OCI-LY1 (cell line): Measurements from ENCODE around the gene GFRA3.

Experiments used
- H2AFZ ChIP-seq: fragments of 200-600 bp; sonication (generic), shearing (Covaris generic); 2 replicates; pipeline ENCODE4 v1.6.0; 2014; ENCODE audit warnings: antibody characterized with exemption, mild to moderate bottlenecking, low read length
- H3F3A ChIP-seq: fragments of 200-600 bp; sonication (generic), shearing (Covaris generic); 2 replicates; pipeline ENCODE4 v1.6.0; 2014; ENCODE audit warnings: mild to moderate bottlenecking, antibody characterized with exemption, low read length, moderate library complexity; ENCODE audit not compliant: insufficient read depth
- H3K27ac ChIP-seq: fragments of 200-600 bp; sonication (generic); 2 replicates; pipeline ENCODE4 v1.5.1; 2014; ENCODE audit warnings: low read length, mixed run types, mild to moderate bottlenecking, low read depth; ENCODE audit not compliant: poor library complexity, severe bottlenecking
- H3K27me3 ChIP-seq: fragments of 200-600 bp; sonication (generic); 2 replicates; pipeline ENCODE4 v1.6.0; 2014; ENCODE audit warnings: antibody characterized with exemption, mild to moderate bottlenecking, low read length, moderate library complexity; ENCODE audit not compliant: insufficient read depth
- H3K36me3 ChIP-seq: fragments of 200-600 bp; sonication (generic); 2 replicates; pipeline ENCODE4 v1.6.1; 2014; ENCODE audit warnings: mild to moderate bottlenecking, antibody characterized with exemption, low read length, moderate library complexity, mixed read lengths; ENCODE audit not compliant: insufficient read depth
- H3K4me1 ChIP-seq: fragments of 200-600 bp; sonication (generic); 2 replicates; pipeline ENCODE4 v1.5.1; 2014; ENCODE audit warnings: mild to moderate bottlenecking, low read length, moderate library complexity; ENCODE audit not compliant: insufficient read depth, severe bottlenecking
- H3K4me2 ChIP-seq: fragments of 200-600 bp; sonication (generic), shearing (Covaris generic); 2 replicates; pipeline ENCODE4 v1.6.1; 2014; ENCODE audit warnings: low read length
- H3K4me3 ChIP-seq: fragments of 200-600 bp; sonication (generic); 2 replicates; pipeline ENCODE4 v1.5.1; 2014; ENCODE audit warnings: low read length, low read depth, mild to moderate bottlenecking, mixed read lengths; ENCODE audit not compliant: poor library complexity, severe bottlenecking
- H3K79me2 ChIP-seq: fragments of 200-600 bp; shearing (Covaris generic); 2 replicates; pipeline ENCODE4 v1.6.1; 2016; ENCODE audit warnings: mixed run types, low read length, mixed read lengths; ENCODE audit not compliant: insufficient read depth
- H3K9ac ChIP-seq: fragments of 200-600 bp; sonication (generic), shearing (Covaris generic); 2 replicates; pipeline ENCODE4 v1.6.1; 2014; ENCODE audit warnings: mild to moderate bottlenecking, low read length, mixed read lengths
- H3K9me2 ChIP-seq: fragments of 200-600 bp; sonication (generic), shearing (Covaris generic); 2 replicates; pipeline ENCODE4 v1.6.1; 2014; ENCODE audit warnings: low read depth, mild to moderate bottlenecking, low read length, mixed read lengths
- H3K9me3 ChIP-seq: fragments of 200-600 bp; shearing (Covaris generic); 2 replicates; pipeline ENCODE4 v1.6.1; 2014; ENCODE audit warnings: low read length, mixed read lengths
- H4K20me1 ChIP-seq: fragments of 200-600 bp; sonication (generic), shearing (Covaris generic); 2 replicates; pipeline ENCODE4 v1.6.0; 2016; ENCODE audit warnings: mild to moderate bottlenecking, low read length; ENCODE audit not compliant: insufficient read depth
- CTCF ChIP-seq: fragments of 200-600 bp; sonication (generic), shearing (Covaris generic); IDR thresholded peaks from 2 replicates; pipeline ENCODE4 v1.5.1; 2017; ENCODE audit warnings: mild to moderate bottlenecking, antibody characterized with exemption, low read length, moderate library complexity, mixed read lengths
- EZH2 ChIP-seq: fragments of 200-600 bp; sonication (generic), shearing (Covaris generic); IDR thresholded peaks from 2 replicates; pipeline ENCODE4 v1.8.0; 2017; ENCODE audit warnings: borderline replicate concordance, mixed run types, mild to moderate bottlenecking, antibody characterized with exemption, low read length, moderate library complexity, mixed read lengths

The GFRA3 gene

GRCh38 chr5:138275379-138275782 lies 960 bp upstream of the GFRA3 start:
- Histone ChIP-seq H3K27me3 (no peaks in the 10 kb centered on the region), H3K36me3 (no peaks in the 10 kb centered on the region), H3K4me1 (peaks cover 8% of the 10 kb centered on the region), H3F3A (no peaks in the 10 kb centered on the region), H3K4me2 (no peak overlapping the region), H2AFZ (no peak overlapping the region), H3K9me2 (no peaks in the 10 kb centered on the region), H3K79me2 (no peaks in the 10 kb centered on the region), H4K20me1 (no peaks in the 10 kb centered on the region), H3K9ac (no peak overlapping the region), H3K27ac (no peak overlapping the region), H3K9me3 (no peaks in the 10 kb centered on the region), H3K4me3 (no peak overlapping the region)
- TF ChIP-seq CTCF (no peak), EZH2 (no peak)

- TF ChIP-seq CTCF (no peak), EZH2 (no peak)
- Histone ChIP-seq H3K27me3 (no peaks in the 10 kb centered on the region), H3K9me2 (no peaks in the 10 kb centered on the region), H3K4me3 (peak overlapping the region; percentile 48), H3K27ac (no peak overlapping the region), H3F3A (no peaks in the 10 kb centered on the region), H3K9me3 (no peaks in the 10 kb centered on the region), H3K79me2 (no peaks in the 10 kb centered on the region), H3K4me2 (peak overlapping the region; percentile 59; the same call in 1 of the 2 replicates), H2AFZ (no peak overlapping the region), H4K20me1 (no peaks in the 10 kb centered on the region), H3K36me3 (no peaks in the 10 kb centered on the region), H3K9ac (no peak overlapping the region; the same call in 1 of the 2 replicates), H3K4me1 (peaks cover 8% of the 10 kb centered on the region)
Measured at GRCh38 chr5:138273834-138274188, 610 bp downstream of the GFRA3 start.

GRCh38 chr5:138272681-138273080 lies 1.7 kb downstream of the GFRA3 start:
- Histone ChIP-seq H3K4me2 (no peak overlapping the region), H3K27ac (no peak overlapping the region), H3F3A (no peaks in the 10 kb centered on the region), H3K27me3 (no peaks in the 10 kb centered on the region), H3K9me3 (no peaks in the 10 kb centered on the region), H3K4me3 (no peak overlapping the region), H4K20me1 (no peaks in the 10 kb centered on the region), H3K9ac (no peak overlapping the region), H3K79me2 (no peaks in the 10 kb centered on the region), H3K4me1 (peaks cover 8% of the 10 kb centered on the region), H3K36me3 (no peaks in the 10 kb centered on the region), H3K9me2 (no peaks in the 10 kb centered on the region), H2AFZ (no peak overlapping the region)
- no peak for TF ChIP-seq EZH2
- no peak for TF ChIP-seq CTCF
